ENCODE data around the gene SESN1.

SESN1 gene

DNA sequence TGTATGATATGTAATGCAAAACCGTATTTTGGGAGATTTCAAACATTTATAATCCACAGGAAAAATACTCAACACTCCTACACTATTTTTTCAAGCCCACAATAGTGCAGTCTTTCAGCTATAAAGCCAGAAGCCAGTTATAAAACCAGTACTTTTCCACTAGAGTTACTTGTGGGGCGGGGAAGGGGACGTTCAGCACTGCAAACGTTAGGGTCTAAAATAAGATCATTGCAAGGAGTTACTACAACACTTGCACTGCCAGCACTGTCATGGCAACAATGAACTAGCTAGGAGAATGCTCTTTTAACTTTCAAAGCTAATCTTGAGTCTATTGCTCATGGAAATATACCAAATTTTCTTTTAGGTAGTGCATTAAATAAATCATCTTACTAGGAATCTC, 14.7 kb downstream of the SESN1 start:
- no peak overlapping the region for H3K27ac ChIP-seq (ENCODE audit: insufficient read depth in 1 of 2, low read depth in 1 of 2, low read length in 2 of 2, poor library complexity in 1 of 2, severe bottlenecking in 2 of 2)
- CTCF ChIA-PET, result interaction anchor here (1.3 to 2.9 kb wide), 3 partner anchors 9 to 317 kb away, joined by 4 to 15 read pairs (median 5); no protein-coding TSS in a partner anchor
- H3K9me3 ChIP-seq (ENCODE audit: control extremely low read depth in 1 of 5, control insufficient read depth in 4 of 5, insufficient read depth in 2 of 5, low read depth in 1 of 5, low read length in 4 of 5), result no peaks in the 10 kb centered on the region
- 0% methylated on average over 1 of the region's 4 CpGs for WGBS (ENCODE audit: insufficient coverage)
- peaks cover 6 to 53% (median 16%) of the 10 kb centered on the region in 4 experiments for H3K4me1 ChIP-seq (ENCODE audit: control extremely low read depth in 1 of 4, control insufficient read depth in 4 of 4, insufficient read depth in 4 of 4, low read length in 3 of 4)
- peaks cover 0 to 2% (median 0%) of the 10 kb centered on the region in 4 experiments for H3K36me3 ChIP-seq (ENCODE audit: control insufficient read depth in 4 of 4, insufficient read depth in 4 of 4, low read length in 3 of 4)
- POLR2A ChIA-PET, result no interaction called here
- DNase-seq, result peak in 2 of 3 donors; percentile 52 to 71
- H3K4me3 ChIP-seq (ENCODE audit: control insufficient read depth in 1 of 7, extremely low read depth in 1 of 7, insufficient read depth in 4 of 7, low read depth in 2 of 7, low read length in 6 of 7), result peak overlapping the region in 1 of 7 experiments; percentile 32
- H3K27me3 ChIP-seq (replicated peaks in 2 of 5; ENCODE audit: control insufficient read depth in 4 of 5, insufficient read depth in 5 of 5, low read length in 4 of 5), result no peaks in the 10 kb centered on the region

DNA sequence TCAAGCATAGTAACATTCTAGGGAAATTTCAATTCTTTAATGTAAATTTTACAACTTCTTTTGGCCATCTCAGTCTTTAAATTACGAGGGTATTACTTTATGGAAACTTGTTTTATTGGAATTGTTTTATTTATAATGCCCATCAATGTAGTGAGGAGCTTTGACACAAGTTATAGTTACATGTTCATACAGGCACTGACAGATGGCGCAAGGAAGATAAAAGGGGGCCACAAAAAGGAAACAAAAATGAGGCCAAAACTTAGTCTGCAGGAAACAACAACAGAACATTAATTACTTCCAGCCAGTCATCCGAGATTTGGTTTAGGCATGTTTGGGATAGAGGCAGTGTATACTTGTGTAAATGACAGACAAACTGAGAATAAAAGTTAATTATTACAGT, 18.3 kb downstream of the SESN1 start:
- POLR2A ChIA-PET, result interaction anchor here (0.6 to 1.0 kb wide), 2 partner anchors 306 to 308 kb away, joined by 3 read pairs; partner anchors contain the start of gene CD164

DNA sequence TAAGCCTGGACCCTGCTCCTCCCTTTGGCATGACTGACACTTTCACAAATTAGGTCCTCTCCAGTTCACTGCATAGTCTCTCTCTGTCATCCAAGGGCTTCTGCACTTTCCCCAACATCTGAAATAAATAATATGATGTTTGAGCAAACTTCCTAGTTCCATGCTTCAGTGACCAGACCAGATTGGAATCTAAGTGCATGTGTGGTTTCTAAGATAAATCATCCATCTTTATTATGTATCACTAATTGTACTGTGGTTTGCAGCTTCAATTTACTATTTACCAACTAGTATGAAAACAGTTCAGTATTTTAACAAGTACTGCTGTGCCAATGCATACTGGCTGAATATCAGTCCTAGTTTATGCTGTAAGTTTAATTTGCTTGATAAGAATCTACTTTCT, 18.7 kb downstream of the SESN1 start:
- CTCF ChIA-PET, result interaction anchor here (1.0 to 9.6 kb wide), 16 partner anchors 13 to 532 kb away, joined by 3 to 106 read pairs (median 3); partner anchors contain the start of genes CD164, CEP57L1 and SESN1
- peak in 1 of 3 donors; percentile 31 for DNase-seq

More for the DNA sequence above, 18.3 kb downstream of the SESN1 start:
- H3K4me1 ChIP-seq (ENCODE audit: control extremely low read depth in 1 of 4, control insufficient read depth in 4 of 4, insufficient read depth in 4 of 4, low read length in 3 of 4), result peaks cover 6 to 47% (median 18%) of the 10 kb centered on the region in 4 experiments
- no peaks in the 10 kb centered on the region for H3K9me3 ChIP-seq (ENCODE audit: control extremely low read depth in 1 of 5, control insufficient read depth in 4 of 5, insufficient read depth in 2 of 5, low read depth in 1 of 5, low read length in 4 of 5)
- CTCF ChIA-PET, result interaction anchor here (0.8 to 9.6 kb wide), 12 partner anchors 13 to 533 kb away, joined by 3 to 106 read pairs (median 4); partner anchors contain the start of gene CD164
- H3K27ac ChIP-seq (ENCODE audit: insufficient read depth in 1 of 2, low read depth in 1 of 2, low read length in 2 of 2, poor library complexity in 1 of 2, severe bottlenecking in 2 of 2), result no peak overlapping the region
- peak; percentile 51 to 86 (median 72) for DNase-seq
- no peaks in the 10 kb centered on the region for H3K27me3 ChIP-seq (replicated peaks in 2 of 5; ENCODE audit: control insufficient read depth in 4 of 5, insufficient read depth in 5 of 5, low read length in 4 of 5)
- no CpG with 5 or more reads among the region's 3 CpGs for WGBS (ENCODE audit: insufficient coverage)
- no peaks in the 10 kb centered on the region for H3K36me3 ChIP-seq (ENCODE audit: control insufficient read depth in 4 of 4, insufficient read depth in 4 of 4, low read length in 3 of 4)
- peak overlapping the region in 1 of 7 experiments; percentile 11 for H3K4me3 ChIP-seq (ENCODE audit: control insufficient read depth in 1 of 7, extremely low read depth in 1 of 7, insufficient read depth in 4 of 7, low read depth in 2 of 7, low read length in 6 of 7)

DNA sequence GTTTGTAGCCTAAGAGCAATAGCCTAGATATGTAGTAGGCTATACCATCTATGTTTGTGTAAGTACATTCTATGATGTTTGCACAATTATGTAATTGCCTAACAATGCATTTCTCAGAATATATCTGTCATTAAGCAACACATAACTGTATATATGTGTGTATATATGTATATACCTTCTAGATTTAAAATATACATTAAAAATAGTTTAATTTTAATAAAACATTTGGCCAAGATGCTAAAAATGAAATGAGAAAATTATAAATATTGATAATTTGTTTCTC, 20.6 kb downstream of the SESN1 start:
- Histone ChIP-seq H3K27me3 (replicated peaks in 2 of 5; ENCODE audit: control insufficient read depth in 4 of 5, insufficient read depth in 5 of 5, low read length in 4 of 5) (no peaks in the 10 kb centered on the region), H3K4me1 (ENCODE audit: control extremely low read depth in 1 of 4, control insufficient read depth in 4 of 4, insufficient read depth in 4 of 4, low read length in 3 of 4) (peaks cover 4 to 32% (median 15%) of the 10 kb centered on the region in 4 experiments), H3K9me3 (ENCODE audit: control extremely low read depth in 1 of 5, control insufficient read depth in 4 of 5, insufficient read depth in 2 of 5, low read depth in 1 of 5, low read length in 4 of 5) (no peaks in the 10 kb centered on the region), H3K36me3 (ENCODE audit: control insufficient read depth in 4 of 4, insufficient read depth in 4 of 4, low read length in 3 of 4) (no peaks in the 10 kb centered on the region), H3K27ac (ENCODE audit: insufficient read depth in 1 of 2, low read depth in 1 of 2, low read length in 2 of 2, poor library complexity in 1 of 2, severe bottlenecking in 2 of 2) (no peak overlapping the region), H3K4me3 (ENCODE audit: control insufficient read depth in 1 of 7, extremely low read depth in 1 of 7, insufficient read depth in 4 of 7, low read depth in 2 of 7, low read length in 6 of 7) (no peak overlapping the region)
- POLR2A ChIA-PET, result interaction anchor here (1.0 kb wide), 1 partner anchor 20 kb away, joined by 4 read pairs; the partner anchor contains the start of gene SESN1
- CTCF ChIA-PET, result interaction anchor here (0.7 to 9.6 kb wide), 24 partner anchors 10 to 979 kb away, joined by 3 to 106 read pairs (median 4); partner anchors contain the start of gene CD164
- DNase-seq, result no peak

More for the DNA sequence above, 18.7 kb downstream of the SESN1 start:
- Histone ChIP-seq H3K9me3 (ENCODE audit: control extremely low read depth in 1 of 5, control insufficient read depth in 4 of 5, insufficient read depth in 2 of 5, low read depth in 1 of 5, low read length in 4 of 5) (no peaks in the 10 kb centered on the region), H3K4me1 (ENCODE audit: control extremely low read depth in 1 of 4, control insufficient read depth in 4 of 4, insufficient read depth in 4 of 4, low read length in 3 of 4) (peaks cover 6 to 47% (median 18%) of the 10 kb centered on the region in 4 experiments), H3K27me3 (replicated peaks in 2 of 5; ENCODE audit: control insufficient read depth in 4 of 5, insufficient read depth in 5 of 5, low read length in 4 of 5) (no peaks in the 10 kb centered on the region), H3K4me3 (ENCODE audit: control insufficient read depth in 1 of 7, extremely low read depth in 1 of 7, insufficient read depth in 4 of 7, low read depth in 2 of 7, low read length in 6 of 7) (no peak overlapping the region), H3K27ac (ENCODE audit: insufficient read depth in 1 of 2, low read depth in 1 of 2, low read length in 2 of 2, poor library complexity in 1 of 2, severe bottlenecking in 2 of 2) (no peak overlapping the region), H3K36me3 (ENCODE audit: control insufficient read depth in 4 of 4, insufficient read depth in 4 of 4, low read length in 3 of 4) (no peaks in the 10 kb centered on the region)
- POLR2A ChIA-PET, result interaction anchor here (0.6 to 1.0 kb wide), 2 partner anchors 306 to 308 kb away, joined by 3 read pairs; partner anchors contain the start of gene CD164

DNA sequence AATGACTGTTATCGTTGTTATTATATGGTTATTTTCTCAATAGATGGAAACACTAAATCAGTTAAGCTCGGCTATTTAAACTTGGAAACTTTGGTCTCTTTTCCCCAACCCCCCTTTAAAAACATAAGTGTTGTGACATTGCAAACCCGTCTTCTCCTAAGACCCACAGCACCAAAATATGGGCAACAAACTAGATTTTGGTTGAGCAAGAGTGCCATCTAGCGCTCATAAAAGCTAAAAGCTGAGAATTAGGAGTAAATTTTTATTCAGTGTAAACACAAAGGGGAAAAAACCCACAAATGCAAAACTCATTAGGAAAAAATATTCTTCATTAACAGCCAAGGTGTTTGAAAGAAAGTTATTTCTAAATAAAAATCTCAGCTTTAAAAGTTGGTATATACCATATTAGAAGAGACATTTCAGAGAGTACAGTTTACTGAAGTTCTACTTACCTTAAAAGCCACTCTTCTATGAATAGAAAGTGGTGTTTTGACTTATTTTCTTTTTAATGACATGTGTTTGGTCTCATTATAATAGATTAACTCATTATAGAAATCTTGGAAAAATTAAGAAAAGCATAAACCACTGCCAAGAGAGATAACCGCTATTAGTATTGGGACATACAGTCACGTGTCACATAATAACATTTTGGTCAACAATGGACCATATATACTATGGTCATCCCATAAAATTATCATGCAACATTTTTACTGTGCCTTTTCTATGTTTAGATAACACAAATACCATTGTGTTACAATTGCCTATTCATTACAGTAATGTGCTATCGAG, 21.1 kb downstream of the SESN1 start:
- POLR2A ChIA-PET, result interaction anchor here (1.0 to 1.3 kb wide), 3 partner anchors 21 to 514 kb away, joined by 4 read pairs; partner anchors contain the start of gene SESN1
- no peak overlapping the region for H3K4me3 ChIP-seq (ENCODE audit: control insufficient read depth in 1 of 7, extremely low read depth in 1 of 7, insufficient read depth in 4 of 7, low read depth in 2 of 7, low read length in 6 of 7)
- WGBS (ENCODE audit: insufficient coverage), result 100% methylated on average over 1 of the region's 7 CpGs
- no peaks in the 10 kb centered on the region for H3K27me3 ChIP-seq (replicated peaks in 2 of 5; ENCODE audit: control insufficient read depth in 4 of 5, insufficient read depth in 5 of 5, low read length in 4 of 5)
- H3K27ac ChIP-seq (ENCODE audit: insufficient read depth in 1 of 2, low read depth in 1 of 2, low read length in 2 of 2, poor library complexity in 1 of 2, severe bottlenecking in 2 of 2), result no peak overlapping the region
- H3K9me3 ChIP-seq (ENCODE audit: control extremely low read depth in 1 of 5, control insufficient read depth in 4 of 5, insufficient read depth in 2 of 5, low read depth in 1 of 5, low read length in 4 of 5), result no peaks in the 10 kb centered on the region
- H3K4me1 ChIP-seq (ENCODE audit: control extremely low read depth in 1 of 4, control insufficient read depth in 4 of 4, insufficient read depth in 4 of 4, low read length in 3 of 4), result peaks cover 4 to 30% (median 15%) of the 10 kb centered on the region in 4 experiments
- CTCF ChIA-PET, result interaction anchor here (0.8 to 9.6 kb wide), 36 partner anchors 8 to 552 kb away, joined by 3 to 106 read pairs (median 4); no protein-coding TSS in a partner anchor
- DNase-seq, result peak; percentile 79 to 89 (median 85)
- no peaks in the 10 kb centered on the region for H3K36me3 ChIP-seq (ENCODE audit: control insufficient read depth in 4 of 4, insufficient read depth in 4 of 4, low read length in 3 of 4)

- no peaks in the 10 kb centered on the region for H3K9me3 ChIP-seq (ENCODE audit: control extremely low read depth in 1 of 5, control insufficient read depth in 4 of 5, insufficient read depth in 2 of 5, low read depth in 1 of 5, low read length in 4 of 5)
- H3K27ac ChIP-seq (ENCODE audit: insufficient read depth in 1 of 2, low read depth in 1 of 2, low read length in 2 of 2, poor library complexity in 1 of 2, severe bottlenecking in 2 of 2), result no peak overlapping the region
- H3K4me1 ChIP-seq (ENCODE audit: control extremely low read depth in 1 of 4, control insufficient read depth in 4 of 4, insufficient read depth in 4 of 4, low read length in 3 of 4), result peaks cover 0 to 15% (median 6%) of the 10 kb centered on the region in 4 experiments
- H3K36me3 ChIP-seq (ENCODE audit: control insufficient read depth in 4 of 4, insufficient read depth in 4 of 4, low read length in 3 of 4), result no peaks in the 10 kb centered on the region
- POLR2A ChIA-PET, result interaction anchor here (0.6 kb wide), 1 partner anchor 529 kb away, joined by 4 read pairs; no protein-coding TSS in a partner anchor
- CTCF ChIA-PET, result interaction anchor here (0.8 to 9.6 kb wide), 25 partner anchors 9 to 551 kb away, joined by 3 to 106 read pairs (median 4); no protein-coding TSS in a partner anchor
- 40% methylated on average over 3 of the region's 7 CpGs for WGBS (ENCODE audit: insufficient coverage)
- no peaks in the 10 kb centered on the region for H3K27me3 ChIP-seq (replicated peaks in 2 of 5; ENCODE audit: control insufficient read depth in 4 of 5, insufficient read depth in 5 of 5, low read length in 4 of 5)
- H3K4me3 ChIP-seq (ENCODE audit: control insufficient read depth in 1 of 7, extremely low read depth in 1 of 7, insufficient read depth in 4 of 7, low read depth in 2 of 7, low read length in 6 of 7), result no peak overlapping the region
- DNase-seq, result no peak
Observed at GRCh38 chr6:109071125-109071917, 23.3 kb downstream of the SESN1 start.
